Adrenal gland (tissue), 5 donors: Measurements from ENCODE around the gene FCN2.

Experiments used
- CTCF ChIP-seq, 6 experiments: fragments of 450-650 bp in 4 of 6; fragments of 200-600 bp in 2 of 6; sonication (generic) in 1 of 6; IDR thresholded peaks; 1 replicate in 5 of 6; 2 replicates in 1 of 6; pipeline versions ENCODE4 v1.5.1 to v1.8.0; 2016 to 2021; ENCODE audit warnings: antibody characterized with exemption in 6 of 6, mild to moderate bottlenecking in 2 of 6, moderate library complexity in 1 of 6
- POLR2A ChIP-seq, 2 donors: fragments of 450-650 bp; IDR thresholded peaks; one replicate each; pipeline ENCODE4 v1.6.1; 2017; ENCODE audit warnings: antibody characterized with exemption in 2 of 2, mild to moderate bottlenecking in 2 of 2, moderate library complexity in 1 of 2
- donor health status: DM: no; HTN: no; CAD: no.

GRCh38 chr9:134929193-134930158, 48.9 kb downstream of the FCN2 start:
- TF ChIP-seq CTCF (IDR thresholded peaks at IDR 0.05) = no peak
- TF ChIP-seq POLR2A (IDR thresholded peaks at IDR 0.05) = no peak
